NCI-H1930 (cell line): ENCODE data around the gene BTBD1.
"Not testable (repeated sequence)": the region's sequence is repeated elsewhere in the genome, so short reads cannot be mapped to it uniquely, and the experiment has no call there.

Experiments used
- DNase-seq, 2 experiments: peaks; one replicate each; lab custom pipeline; 2025; lab: John Stamatoyannopoulos, UW

The BTBD1 gene

DNA sequence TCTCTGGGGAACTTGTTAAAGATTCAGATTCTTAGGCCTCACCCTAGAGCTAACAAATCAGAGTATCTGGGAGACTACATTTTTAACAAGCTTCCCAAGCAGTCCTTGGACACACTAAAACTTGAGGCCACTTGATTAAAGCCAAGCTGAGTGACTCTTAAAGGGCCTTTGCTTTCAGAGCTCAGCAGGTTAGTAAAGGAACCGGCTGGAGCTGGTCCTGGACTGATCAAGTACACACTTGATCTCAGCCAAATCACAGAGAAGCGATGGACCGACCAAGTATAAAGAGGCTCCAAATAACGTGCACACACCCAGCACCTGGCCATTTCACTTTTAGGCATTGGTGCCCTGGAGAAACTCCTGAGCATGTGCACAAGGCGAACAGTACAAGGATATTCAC, 27.5 kb upstream of the BTBD1 start:
- DNase-seq: no peak

DNA sequence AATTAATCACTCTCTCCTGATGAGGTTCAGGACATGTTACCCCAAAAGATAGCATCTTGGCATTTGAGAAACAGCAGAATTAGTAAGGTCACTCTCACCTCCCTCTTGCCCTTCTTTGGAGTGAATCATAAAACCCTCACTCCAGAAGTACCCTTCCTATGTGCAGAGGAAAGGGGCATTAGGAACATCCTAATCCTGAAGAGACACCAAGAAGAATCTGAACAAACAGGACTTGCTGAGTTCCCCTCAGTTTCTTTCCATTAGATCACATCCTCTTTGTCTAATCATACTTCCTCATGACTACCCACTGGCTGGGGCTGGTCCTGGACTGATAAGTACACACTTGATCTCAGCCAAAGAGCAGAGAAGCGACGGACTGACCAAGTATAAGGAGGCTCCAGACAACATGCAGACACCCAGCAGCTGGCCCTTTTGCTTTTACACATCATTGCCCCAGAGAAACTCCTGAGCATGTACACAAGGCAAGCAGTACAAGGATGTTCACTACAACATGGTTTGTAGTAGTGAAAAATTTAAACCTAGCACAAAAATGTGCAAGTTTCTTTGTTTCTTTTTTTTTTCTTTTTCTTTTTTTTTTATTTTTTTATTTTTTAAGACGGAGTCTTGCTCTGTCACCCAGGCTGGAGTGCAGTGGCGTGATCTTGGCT, 25.4 kb upstream of the BTBD1 start:
- DNase-seq: no peak

DNA sequence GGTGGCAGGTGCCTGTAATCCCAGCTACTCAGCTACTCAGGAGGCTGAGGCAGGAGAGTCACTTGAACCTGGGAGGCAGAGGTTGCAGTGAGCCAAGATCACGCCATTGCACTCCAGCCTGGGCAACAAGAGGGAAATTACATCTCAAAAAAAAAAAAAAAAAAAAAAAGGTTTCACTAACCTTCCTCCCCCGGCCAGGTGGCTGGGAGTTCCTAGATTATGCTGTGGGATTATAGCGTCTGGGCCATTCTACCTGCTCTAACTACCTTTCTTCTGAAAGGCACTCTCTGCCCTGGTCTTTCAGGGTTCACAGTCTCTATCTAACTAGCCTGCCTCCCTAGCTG, 24.9 kb upstream of the BTBD1 start:
- not testable (repeated sequence) for DNase-seq

DNA sequence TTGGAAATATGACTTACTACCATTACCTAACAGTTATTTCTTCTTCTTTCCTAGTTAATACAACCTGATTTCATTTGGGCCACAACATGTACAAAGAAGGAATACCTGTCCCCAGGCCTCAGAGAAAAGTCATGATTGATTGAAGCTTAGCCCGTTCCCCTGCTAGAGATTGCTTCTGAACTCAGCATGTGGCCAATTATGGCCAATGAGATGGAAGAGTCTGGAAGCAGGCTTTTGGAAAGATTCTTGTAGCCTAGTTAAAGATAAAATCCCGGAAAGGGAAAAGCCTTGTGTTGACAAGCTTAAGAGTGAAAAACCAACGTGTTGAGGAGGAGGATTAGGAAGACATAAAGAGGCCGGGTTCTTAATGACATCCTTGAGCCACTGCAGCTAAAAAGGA, 23.4 kb upstream of the BTBD1 start:
- DNase-seq: no peak

DNA sequence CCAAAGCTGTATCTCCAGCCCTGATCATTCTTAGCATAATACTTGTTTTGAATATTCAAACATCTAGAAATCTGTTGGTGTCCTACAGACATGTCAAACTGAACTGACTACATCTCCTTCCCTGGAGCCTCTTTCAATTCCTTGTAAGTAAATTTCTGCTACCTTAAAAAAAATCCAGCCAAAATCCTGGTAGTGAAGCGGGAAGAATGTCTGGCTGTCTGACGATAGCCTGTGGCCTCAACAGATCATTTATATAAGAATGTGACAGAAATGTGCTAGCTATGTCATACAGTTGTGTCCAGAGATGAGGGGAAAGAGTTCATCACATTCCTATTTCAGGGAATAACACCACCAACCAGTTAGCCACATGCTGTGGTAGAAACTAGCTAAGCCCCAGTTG, 21.8 kb upstream of the BTBD1 start:
- DNase-seq: no peak

DNA sequence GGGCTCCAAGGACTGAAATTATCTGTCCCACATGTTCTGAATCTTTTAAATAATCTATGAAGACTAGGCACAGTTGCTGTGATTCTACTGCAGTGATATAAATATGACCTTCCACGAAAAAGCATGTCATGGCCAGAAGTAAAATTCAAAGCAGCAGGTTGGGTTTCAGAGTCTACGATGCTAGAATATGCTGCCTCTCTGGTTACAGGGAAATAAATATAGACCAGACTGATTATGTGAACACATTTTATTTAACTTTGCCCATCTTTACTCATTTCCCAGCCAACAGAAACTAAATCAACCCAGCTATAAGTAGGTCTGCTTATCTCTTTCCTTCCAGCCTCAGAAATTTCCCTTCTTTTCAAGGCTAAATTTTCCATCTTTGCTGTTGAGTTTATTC, 20.5 kb upstream of the BTBD1 start:
- no peak for DNase-seq

DNA sequence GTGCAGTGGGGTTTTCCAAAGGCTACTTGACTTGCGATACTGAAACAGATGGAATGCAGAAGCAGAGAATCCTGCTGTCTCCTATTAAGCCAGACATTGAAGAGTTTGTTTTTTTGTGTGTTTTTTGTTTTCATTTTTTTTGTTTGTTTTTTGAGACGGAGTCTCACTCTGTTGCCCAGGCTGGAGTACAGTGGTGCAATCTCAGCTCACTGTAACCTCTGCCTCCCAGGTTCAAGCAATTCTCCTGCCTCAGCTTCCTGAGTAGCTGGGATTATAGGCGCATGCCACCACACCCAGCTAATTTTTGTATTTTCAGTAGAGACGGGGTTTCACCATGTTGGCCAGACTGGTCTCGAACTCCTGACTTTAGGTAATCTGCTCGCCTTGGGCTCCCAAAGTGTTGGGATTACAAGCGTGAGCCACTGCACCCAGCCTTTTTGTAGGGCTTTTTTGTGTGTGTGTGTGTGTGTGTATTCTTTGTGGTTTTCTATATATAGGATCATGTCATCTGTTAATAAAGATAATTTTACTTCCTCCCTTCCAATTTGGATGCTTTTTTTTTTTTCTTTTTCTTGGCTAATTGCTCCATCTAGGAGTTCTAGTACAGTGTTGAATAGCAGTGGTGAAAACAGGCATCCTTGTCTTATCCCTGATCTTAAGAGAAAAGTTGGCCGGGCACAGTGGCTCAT, 19.0 kb upstream of the BTBD1 start:
- DNase-seq: not testable (repeated sequence)

DNA sequence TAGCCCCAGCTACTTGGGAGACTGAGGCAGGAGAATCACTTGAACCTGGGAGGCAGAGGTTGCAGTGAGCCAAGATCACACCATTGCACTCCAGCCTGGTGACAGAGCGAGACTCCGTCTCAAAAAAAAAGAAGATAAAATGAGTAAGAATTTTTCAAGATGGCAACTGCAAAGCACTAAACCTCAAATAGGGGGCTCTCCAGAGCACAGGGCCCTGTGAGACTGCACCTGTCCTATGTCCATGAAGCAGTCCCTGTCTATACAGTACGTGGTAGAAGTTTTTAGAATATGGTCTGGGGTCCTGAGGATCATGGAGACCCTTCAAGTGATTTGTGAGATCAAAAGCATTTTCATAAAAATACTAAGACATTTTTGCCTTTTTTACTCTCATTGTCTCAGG, 18.4 kb upstream of the BTBD1 start:
- DNase-seq: not testable (repeated sequence)

DNA sequence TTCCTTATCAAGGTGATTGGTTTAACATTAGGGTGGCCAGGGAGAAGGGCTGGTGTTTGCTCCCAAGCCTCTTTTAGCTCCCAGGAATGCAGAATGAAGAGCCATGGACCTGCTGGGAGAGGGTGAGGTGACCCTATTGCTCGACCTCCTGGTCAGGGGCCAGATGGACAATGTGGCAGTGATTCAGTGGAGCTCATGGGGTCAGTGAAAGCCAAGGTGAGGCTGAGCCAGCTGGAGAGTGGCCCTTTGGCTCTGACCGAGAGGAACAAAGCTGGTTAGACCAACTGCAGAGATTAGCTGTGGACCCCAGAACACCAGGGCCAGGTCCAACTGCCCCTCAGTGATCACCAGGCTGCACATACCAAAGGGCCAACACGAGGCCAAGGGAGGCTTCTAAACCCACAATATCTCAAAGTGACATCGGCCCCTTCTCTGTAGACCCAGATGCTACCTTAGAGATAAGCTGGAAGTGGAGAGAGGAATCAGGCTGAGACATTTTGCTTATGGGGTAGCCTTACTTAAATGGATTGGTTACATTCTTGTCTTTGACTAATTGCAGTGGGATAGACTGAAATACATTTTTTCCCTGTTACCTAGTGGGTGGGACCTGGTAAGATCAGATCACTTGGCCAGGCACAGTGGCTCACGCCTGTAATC, 15.8 kb upstream of the BTBD1 start:
- no peak for DNase-seq

DNA sequence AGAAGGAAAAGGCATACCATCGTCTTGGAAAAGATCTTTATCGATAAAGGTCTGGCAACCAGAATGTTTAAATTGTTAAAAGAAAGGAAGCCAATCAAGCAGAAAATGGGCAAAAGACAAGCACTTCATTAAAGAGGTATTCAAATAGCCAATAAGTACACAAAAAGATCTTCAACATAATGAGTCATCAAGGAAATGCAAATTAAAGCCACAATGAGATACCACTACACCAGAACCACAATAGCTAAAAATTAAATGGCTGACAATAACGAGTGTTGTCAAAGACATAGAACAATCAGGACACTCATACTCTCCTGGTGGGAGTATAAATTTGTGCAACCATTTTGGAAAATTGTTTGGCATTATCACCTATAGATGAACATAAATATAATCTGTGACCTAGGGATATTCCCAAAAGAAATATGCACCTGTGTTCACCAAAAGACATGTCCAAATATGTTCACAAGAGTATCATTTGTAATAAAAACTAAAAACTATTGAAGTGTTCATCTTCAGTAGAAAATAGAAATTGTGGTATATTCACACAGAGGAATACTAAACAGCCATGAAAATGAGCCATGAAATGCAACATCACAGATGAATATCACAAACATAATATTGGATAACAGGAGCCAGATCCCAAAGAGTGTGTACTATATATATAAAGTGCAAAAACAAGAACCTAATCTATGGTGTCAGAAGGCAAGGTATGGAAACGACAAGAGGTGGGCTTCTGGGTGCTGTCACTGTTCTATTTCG, 14.4 kb upstream of the BTBD1 start:
- no peak for DNase-seq

DNA sequence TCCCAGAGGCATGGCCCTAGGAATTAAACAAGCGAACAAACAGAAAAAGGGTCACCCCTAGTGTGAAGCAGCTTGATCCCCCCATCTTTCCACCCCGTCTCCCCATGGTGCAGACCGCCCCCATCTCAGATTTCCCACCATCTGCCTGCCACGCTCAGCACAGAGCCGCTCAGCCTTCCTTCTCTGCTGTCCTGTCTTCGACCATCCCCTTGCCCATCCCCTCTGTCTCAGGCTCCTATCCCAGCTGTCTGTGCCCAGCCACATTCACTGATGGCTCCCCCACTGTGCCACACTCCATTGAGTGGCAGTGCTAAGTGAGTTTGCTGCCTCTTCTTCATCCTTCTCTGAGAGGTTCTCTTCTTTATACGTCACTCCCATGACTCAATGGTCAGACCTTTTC, 11.7 kb upstream of the BTBD1 start:
- no peak for DNase-seq

DNA sequence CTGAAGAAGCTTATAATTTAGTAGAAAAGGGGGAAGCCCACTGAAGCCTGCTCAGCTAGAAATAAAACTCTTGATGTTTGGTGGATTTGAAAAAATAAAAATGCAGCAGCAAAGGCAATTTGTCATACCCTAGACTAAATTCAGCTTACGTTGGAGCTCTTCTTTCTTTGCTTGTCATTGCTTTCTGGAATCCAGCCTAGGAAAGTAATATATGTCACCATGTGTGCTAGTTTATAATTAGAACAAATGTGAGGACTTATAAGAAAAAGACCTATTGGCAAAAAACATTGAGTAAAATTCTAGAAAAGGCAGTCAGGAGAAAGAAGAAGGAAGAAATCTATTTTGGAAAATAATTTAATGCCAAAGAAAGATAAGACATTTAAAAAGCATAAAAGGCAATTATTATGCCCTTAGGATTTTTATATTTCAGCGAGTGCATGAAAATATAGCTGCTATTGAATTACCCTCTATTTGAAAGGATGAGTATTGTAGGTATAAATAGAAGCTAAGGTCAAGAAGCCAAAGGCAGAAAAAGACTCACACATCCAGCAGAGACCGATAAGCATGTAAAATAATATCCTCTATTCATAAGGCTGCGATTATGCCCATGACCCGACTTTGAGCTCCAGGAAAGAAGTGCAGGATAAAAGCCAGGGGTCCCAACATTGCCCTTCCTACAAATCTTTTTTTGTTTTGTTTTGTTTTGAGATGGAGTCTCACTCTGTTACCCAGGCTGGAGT, 10.6 kb upstream of the BTBD1 start:
- DNase-seq: no peak

DNA sequence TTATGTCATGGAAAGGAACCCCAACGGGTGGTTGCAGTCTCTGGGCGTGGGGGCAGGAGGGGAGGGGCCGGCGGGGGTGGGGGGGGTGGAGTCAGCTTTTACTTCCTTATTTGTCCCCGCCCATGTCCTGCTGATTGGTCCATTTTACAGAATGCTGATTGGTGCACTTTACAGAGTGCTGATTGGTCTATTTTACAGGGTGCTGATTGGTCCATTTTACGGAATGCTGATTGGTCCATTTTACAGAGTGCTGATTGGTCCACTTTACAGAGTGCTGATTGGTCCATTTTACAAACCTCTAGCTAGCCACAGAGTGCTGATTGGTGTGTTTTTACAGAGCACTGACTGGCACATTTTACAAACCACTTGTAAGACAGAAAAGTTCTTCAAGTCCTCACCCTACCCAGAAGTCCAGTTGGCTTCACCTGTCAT, 2.2 kb upstream of the BTBD1 start:
- DNase-seq: not testable (repeated sequence)

DNA sequence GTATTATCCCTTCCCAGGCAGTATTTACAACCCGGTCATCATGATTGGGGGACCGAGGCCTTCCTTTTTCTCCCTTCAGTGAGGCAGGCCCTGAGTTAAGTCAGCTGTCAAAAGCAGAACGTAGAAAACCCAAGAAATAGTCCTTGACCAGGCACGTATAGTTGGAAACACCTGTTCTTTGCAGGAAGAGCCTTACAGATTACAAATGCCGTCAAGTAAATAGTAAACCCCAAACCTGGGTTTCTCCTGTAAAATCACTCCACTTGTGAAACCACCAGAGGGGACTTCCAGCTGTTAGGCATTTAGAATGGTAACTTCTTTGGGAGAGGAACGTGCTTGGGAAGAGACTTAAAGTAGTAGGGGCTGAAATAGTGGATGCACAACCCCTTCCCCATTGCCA, 1.0 kb upstream of the BTBD1 start:
- no peak for DNase-seq

DNA sequence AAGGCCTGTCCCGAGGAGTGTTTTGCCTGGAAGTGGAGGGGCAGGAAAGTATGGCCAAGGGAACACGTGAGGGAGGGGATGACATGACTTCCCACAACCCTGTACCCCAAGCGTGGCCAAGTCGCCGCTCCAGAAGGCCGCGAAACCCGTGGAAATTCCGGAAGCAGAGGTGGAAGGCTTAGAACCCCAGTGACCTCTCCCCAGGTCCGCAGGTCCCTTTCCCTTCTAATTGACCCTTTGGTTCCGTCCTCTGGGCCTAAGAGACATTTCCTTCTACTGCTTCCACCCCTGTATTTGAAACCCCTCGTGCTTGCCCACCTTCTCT, 548 bp upstream of the BTBD1 start:
- no peak for DNase-seq

DNA sequence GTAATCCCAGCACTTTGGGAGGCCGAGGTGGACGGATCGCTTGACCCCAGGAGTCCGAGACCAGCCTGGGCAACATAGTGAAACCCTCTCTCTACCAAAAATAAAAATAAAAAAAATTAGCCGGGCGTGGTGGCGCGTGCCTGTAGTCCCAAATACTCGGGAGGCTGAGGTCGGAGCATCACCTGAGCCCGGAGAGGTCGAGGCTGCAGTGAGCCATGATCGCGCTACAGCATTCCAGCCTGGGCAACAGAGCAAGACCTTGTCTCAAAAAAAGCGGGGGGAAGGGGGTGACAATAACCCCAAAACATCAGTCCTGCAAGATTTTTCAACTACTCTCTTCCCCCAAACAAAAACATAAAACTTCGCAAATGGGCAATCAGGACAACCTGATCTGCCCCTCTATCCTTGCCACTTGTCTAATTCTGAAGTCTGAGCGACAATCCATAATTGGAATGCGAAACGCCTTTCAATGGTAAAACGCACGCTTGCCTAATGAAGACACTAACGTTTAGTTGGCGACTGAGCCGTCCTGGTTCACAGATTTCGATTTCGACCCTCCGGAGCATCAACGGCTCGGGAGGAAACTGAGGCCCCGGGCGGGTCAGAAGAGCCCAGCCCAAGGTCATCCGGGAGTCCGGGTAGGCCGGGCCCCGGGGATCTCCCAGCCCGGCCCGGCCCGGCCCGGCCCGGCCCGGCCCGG, 868 bp downstream of the BTBD1 start:
- DNase-seq: no peak

DNA sequence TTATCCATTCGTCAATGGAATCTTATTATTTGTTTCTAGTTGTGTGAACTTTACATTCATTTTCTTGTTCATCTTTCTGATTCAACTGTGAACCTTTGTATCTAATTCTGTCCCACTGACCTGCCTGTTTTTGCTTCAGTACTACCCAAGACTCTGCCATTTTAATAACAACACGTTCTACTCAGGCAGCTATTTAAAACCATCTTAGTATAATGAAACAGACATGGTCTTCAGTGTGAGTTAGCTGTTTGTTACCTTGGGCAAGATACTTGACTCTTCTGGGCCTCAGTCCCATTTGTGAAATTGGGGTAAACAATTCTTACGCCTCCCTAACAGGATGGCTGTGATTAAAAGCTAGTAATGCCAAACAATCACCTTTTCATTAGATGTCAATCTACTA, 1.6 kb downstream of the BTBD1 start:
- DNase-seq: no peak

DNA sequence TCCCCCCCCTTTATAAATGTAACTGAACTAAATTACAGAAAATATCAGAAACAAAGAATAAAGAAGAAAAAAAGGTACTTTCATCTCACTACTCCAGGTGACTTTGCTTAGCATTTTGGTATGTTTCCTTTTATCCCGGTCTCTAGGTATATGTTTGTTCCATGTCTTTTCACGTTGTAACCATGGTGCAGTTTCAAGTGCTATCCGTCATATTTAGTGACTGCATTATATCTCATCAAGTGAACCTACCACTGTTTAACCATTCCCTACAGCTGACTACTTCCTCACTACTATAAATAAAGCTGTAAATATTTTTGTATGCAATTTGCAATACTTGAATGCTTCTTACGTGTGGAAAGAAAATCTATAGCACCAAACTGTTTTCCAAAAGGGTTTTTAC, 2.2 kb downstream of the BTBD1 start:
- DNase-seq: no peak

DNA sequence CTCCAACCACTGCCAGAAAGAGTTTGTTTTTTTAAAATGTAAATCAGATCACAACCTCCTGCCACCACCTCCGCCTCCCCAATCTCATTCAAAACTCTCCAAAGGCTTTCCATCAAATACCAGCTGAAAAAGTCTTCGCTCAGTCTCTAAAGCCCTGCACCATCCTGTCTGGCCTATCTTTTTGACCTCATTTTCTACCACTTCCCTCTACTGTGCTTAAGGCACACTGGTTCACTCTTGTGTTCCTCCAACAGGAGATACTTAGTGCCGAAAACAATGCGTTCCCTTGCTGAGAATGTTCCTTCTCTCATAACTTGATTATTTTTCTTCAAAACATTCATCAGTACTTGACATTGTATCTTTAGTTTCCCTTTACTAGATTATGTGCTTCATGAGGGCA, 3.5 kb downstream of the BTBD1 start:
- no peak for DNase-seq

DNA sequence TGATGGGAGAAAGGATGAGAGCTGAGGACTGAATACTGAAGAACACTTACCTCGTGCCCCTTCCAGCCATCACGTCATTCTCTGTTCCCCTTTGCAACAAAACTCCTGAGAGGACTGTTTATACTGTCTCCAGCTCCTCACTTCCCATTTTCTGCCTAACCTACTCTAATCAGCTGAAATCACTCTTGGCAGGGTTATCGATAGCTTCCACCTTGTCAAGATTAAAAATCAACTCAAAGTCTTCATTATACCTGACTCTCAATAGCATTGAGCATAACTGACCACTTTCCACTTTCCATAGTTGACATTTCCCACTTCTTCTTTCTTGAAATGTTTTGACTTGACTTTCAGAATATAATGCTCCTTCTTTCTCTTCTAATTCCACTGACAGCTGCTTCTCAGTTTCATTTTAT, 4.3 kb downstream of the BTBD1 start:
- no peak for DNase-seq

DNA sequence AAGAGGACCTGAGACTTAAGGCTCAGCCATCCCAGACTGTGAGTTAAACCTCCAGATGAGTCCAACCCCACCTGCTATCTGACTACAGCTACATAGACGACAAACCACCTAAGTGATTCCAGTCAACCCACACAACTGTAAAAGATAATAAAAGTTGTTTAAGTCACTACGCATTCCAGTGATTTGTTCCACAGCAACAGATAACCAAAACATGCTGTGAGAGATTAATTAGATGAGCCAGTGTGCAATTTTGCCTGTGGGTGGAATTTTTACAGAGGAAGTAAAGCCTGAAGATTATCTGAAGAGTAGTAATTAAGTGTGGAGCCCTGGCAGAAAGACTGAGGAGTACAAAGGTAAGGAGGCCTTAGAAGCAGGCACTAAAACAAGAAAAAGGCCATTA, 5.4 kb downstream of the BTBD1 start:
- no peak for DNase-seq
